T1000 (cell line): ENCODE results near the gene CHTOP.
A peak's percentile ranks its signal among the peaks of the same experiment; 100 is the strongest.
"Not testable (repeated sequence)": the region's sequence is repeated elsewhere in the genome, so short reads cannot be mapped to it uniquely, and the experiment has no call there.

Experiments
- DNase-seq: peaks from one replicate; lab custom pipeline; 2025; ENCODE audit warnings: mixed read lengths; lab: John Stamatoyannopoulos, UW

Gene CHTOP

GRCh38 chr1:153631047-153632022 is 2.5 kb upstream of the CHTOP start:
- DNase-seq = no peak

- no peak for DNase-seq
Measured at GRCh38 chr1:153633161-153633753, 609 bp upstream of the CHTOP start.

- DNase-seq = no peak
Measured at GRCh38 chr1:153635872-153636271, 2.0 kb downstream of the CHTOP start.

DNA sequence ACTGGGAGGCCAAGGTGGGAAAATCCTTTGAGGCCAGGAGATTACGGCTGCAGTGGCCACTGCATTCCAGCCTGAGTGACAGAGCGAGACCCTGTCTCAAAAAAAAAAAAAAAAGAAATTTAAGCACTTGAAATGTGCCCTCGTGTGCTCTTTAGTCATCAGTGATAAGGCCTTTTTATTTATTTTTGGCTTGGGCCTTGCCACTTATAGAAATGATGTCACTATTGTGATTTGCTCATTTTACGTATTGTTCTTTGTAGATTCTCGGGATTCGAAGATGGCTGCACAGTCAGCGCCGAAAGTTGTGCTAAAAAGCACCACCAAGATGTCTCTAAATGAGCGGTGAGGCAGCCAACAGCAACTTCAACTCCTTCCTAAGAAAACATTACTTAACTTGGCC is 2.4 kb downstream of the CHTOP start:
- no peak for DNase-seq

GRCh38 chr1:153638261-153638660 is 4.4 kb downstream of the CHTOP start:
- no peak for DNase-seq

DNA sequence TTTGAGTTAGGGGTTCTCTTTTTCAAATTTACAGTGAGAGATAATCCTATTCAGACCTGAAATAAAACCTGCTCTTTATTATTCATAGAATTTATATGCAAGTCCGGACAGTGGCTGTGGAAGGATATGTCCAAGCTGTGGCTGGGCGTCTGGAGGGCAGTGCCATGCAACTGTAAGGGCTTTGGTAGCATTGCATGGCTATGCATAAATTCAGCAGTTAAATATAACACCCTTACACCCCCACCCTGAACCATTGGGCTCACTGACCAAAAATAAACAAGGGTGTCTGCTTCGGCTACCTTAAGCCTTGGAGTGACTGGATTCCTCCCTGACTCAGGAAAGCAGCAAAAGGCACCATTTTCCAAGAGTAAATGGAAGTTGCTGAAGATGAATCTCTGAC is 5.4 kb downstream of the CHTOP start:
- no peak for DNase-seq

- not testable (repeated sequence) for DNase-seq
Measured at GRCh38 chr1:153640213-153640612, 6.3 kb downstream of the CHTOP start.

DNA sequence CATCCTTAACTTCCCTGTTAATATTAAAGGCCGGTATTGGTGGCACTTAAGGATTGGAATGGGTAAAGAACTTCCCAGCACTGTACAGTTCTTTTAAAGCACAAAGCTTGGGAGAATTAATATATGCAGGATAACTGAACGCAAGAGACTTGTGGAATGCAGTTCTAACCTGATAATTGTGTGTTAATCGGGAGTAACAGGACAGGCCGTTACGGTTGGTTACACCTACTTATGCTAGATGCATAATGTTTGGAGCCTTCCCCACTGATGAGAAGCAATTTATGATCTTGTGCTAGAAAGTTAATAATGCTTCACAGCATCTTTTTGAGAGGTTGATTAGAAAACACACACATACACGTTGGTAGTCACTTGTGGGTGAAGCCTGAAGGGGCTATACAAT is 7.0 kb downstream of the CHTOP start:
- no peak for DNase-seq

GRCh38 chr1:153642161-153642560 is 8.3 kb downstream of the CHTOP start:
- no peak for DNase-seq

- DNase-seq = no peak
Measured at GRCh38 chr1:153643100-153643499, 9.2 kb downstream of the CHTOP start.

DNA sequence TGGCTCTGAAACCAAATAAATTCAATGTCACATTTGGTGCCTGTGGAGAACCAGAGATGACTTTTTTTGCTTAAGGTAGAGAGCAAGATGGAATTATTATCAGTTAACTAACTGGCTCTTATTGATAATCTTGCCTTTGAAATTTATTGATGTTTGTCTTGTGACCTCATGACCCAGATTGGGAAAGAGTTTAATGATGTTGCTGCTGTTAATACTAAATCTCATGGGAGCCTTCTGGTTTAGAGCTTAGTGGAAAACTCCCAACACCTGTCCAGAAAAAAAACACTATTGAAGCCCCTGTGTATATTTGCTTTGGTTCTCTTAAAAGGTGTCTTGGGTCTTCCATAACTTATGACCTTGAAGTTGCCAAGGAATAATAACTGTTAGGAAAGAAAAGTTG is 9.9 kb downstream of the CHTOP start:
- DNase-seq = no peak

- no peak for DNase-seq
Measured at GRCh38 chr1:153646672-153647345, 12.9 kb downstream of the CHTOP start.

GRCh38 chr1:153647346-153647714 is 13.5 kb downstream of the CHTOP start:
- no peak for DNase-seq

GRCh38 chr1:153648000-153648643 is 14.3 kb downstream of the CHTOP start:
- no peak for DNase-seq

DNA sequence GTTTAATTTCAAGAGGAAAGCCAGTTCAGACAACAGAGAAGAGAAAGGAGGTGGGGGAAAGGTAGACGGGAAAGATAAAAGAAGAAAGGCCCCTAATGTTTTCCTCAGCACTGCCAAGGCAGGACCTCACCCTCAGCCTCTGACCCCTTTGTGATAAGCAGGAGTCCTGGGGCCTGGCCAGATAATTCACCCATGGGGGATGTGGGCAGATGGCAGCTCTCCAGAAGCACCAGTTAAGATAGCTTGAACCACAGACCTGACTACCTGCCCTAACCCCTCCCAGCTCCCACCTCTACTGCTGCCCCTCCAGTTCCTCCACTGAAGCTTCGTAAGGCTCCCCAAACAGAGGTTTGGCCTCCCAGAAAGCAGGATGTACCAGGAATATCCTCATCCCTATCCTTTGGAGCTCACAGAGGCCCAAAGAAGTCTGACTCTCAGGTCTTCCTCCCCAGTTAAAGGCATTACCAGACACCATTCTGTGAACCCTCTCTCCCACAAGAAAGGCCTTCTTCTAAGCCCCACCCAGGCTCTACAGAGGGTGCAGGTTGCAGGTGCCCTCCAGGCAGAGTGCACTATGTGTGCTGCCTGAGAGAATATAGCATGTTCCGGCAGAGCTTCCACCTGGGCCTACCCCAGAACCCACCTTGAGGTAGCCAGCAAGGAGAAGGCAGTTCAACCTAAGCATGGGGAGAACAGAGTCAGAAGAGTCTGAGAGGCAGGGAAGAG is 15.4 kb downstream of the CHTOP start:
- no peak for DNase-seq

GRCh38 chr1:153649863-153650235 is 16.0 kb downstream of the CHTOP start:
- DNase-seq = no peak

- DNase-seq = no peak
Measured at GRCh38 chr1:153651771-153652170, 17.9 kb downstream of the CHTOP start.

- no peak for DNase-seq
Measured at GRCh38 chr1:153652805-153653500, 19.1 kb downstream of the CHTOP start.

GRCh38 chr1:153655333-153655732 is 21.5 kb downstream of the CHTOP start:
- no peak for DNase-seq

- DNase-seq = peak; percentile 74
Measured at GRCh38 chr1:153658400-153659174, 24.7 kb downstream of the CHTOP start, which contains the start of gene SNAPIN. Gene SNAPIN (plus strand): TSS chr1:153658703. CDS start chr1:153658744, 41 bp downstream.
